HepG2 (cell line): ENCODE results near the gene IDNK. TPM values are rescaled to one million over a fixed set of nuclear protein-coding genes. Genes with fewer than 3 reads are reported as not detected.

Source experiments
- ATAC-seq: fragments of 200-7000 bp; cut with Tn5 transposase; 3 replicates; pipeline ENCODE4 v1.9.1; 2020; ENCODE audit warnings: mild to moderate bottlenecking, moderate library complexity
- BruUV-seq: library from RNA; stranded (reverse); fragments of 400-500 nt; replicated peaks from 2 replicates; lab custom pipeline; 2021; lab: Mats Ljungman, UMichigan
- CTCF ChIA-PET: fragments of 300-600 bp; formaldehyde crosslinking; extraction: SDS; loops from one replicate; lab custom pipeline; 2021; ENCODE audit warnings: low total read pairs, inconsistent platforms, low intra/inter-chr PET ratio; lab: Yijun Ruan, JAX
- POLR2A ChIA-PET: fragments of 350-600 bp; sonication (Branson Sonifier 250); formaldehyde crosslinking; loops from one replicate; lab custom pipeline; 2020; ENCODE audit warnings: antibody characterized with exemption, inconsistent platforms; lab: Yijun Ruan, JAX
- DNase-seq: peaks from one replicate; pipeline ENCODE4 v3.0.0-alpha.2; 2015; ENCODE audit warnings: low spot score
- FAIRE-seq: peaks from 3 replicates; lab custom pipeline; 2011; peaks lifted over from hg19 to GRCh38; lab: Jason Lieb, UNC
- H2AFZ ChIP-seq: one replicate; pipeline ENCODE4 v1.6.1; 2011; ENCODE audit warnings: low read length, inconsistent platforms
- H3K27ac ChIP-seq: fragments of 300-600 bp; 3 replicates; pipeline ENCODE4 v1.8.0; 2011; ENCODE audit warnings: mixed run types, mild to moderate bottlenecking, mixed read lengths, low read length, inconsistent platforms; ENCODE audit not compliant: insufficient read depth; ENCODE audit errors: extremely low read length
- H3K27me3 ChIP-seq, 2 experiments: fragments of 200-600 bp in 1 of 2; 2 replicates in 1 of 2; 3 replicates in 1 of 2; pipeline versions ENCODE4 v1.6.0 to v1.8.0; 2011; ENCODE audit warnings: low read length in 2 of 2, mild to moderate bottlenecking in 2 of 2, moderate library complexity in 2 of 2, inconsistent platforms in 1 of 2; ENCODE audit not compliant: insufficient read depth in 2 of 2, control insufficient read depth in 1 of 2
- H3K36me3 ChIP-seq, 2 experiments: fragments of 200-600 bp in 1 of 2; replicated peaks in 1 of 2; 2 replicates in 1 of 2; 3 replicates in 1 of 2; pipeline versions ENCODE4 v1.5.1 to v1.8.0; 2011; ENCODE audit warnings: low read length in 2 of 2, inconsistent platforms in 1 of 2; ENCODE audit not compliant: insufficient read depth in 2 of 2, control insufficient read depth in 1 of 2
- H3K4me1 ChIP-seq: 2 replicates; pipeline ENCODE4 v1.5.1; 2012; ENCODE audit warnings: low read length, inconsistent platforms; ENCODE audit not compliant: insufficient read depth
- H3K4me2 ChIP-seq: 2 replicates; pipeline ENCODE4 v1.6.0; 2011; ENCODE audit warnings: low read depth, low read length, inconsistent platforms
- H3K4me3 ChIP-seq, 3 experiments: fragments of 200-600 bp in 1 of 3; sonication (generic), shearing (Covaris generic) in 1 of 3; replicated peaks in 1 of 3; 2 replicates each; pipeline ENCODE4 v1.5.1; 2011 to 2016; ENCODE audit warnings: low read length in 3 of 3, inconsistent platforms in 2 of 3, low read depth in 2 of 3, mild to moderate bottlenecking in 2 of 3, control low read depth in 1 of 3, mixed read lengths in 1 of 3; ENCODE audit not compliant: insufficient read depth in 1 of 3
- H3K79me2 ChIP-seq: one replicate; pipeline ENCODE4 v1.6.1; 2011; ENCODE audit warnings: low read length, inconsistent platforms; ENCODE audit not compliant: insufficient read depth
- H3K9ac ChIP-seq: 2 replicates; pipeline ENCODE4 v1.6.0; 2011; ENCODE audit warnings: mild to moderate bottlenecking, low read depth, low read length, inconsistent platforms; ENCODE audit not compliant: insufficient read depth
- H3K9me3 ChIP-seq: 2 replicates; pipeline ENCODE4 v1.5.1; 2012; ENCODE audit warnings: mild to moderate bottlenecking, low read length
- H4K20me1 ChIP-seq: 2 replicates; pipeline ENCODE4 v1.6.0; 2011; ENCODE audit warnings: inconsistent platforms, mild to moderate bottlenecking, low read length, moderate library complexity; ENCODE audit not compliant: insufficient read depth
- ARID5B ChIP-seq: IDR thresholded peaks from 2 replicates; pipeline ENCODE4 v1.4.0; 2020; ENCODE audit warnings: mild to moderate bottlenecking, missing genetic modification reagents
- CCAR2 ChIP-seq: fragments of 200-400 bp; formaldehyde crosslinking; optimal IDR thresholded peaks from 2 replicates; pipeline ENCODE3; 2018; ENCODE audit warnings: low read depth, mild to moderate bottlenecking, low read length, moderate library complexity
- HNRNPUL1 ChIP-seq: fragments of 200-400 bp; formaldehyde crosslinking; IDR thresholded peaks from 2 replicates; pipeline ENCODE4 v1.6.1; 2017; ENCODE audit warnings: low read depth, mild to moderate bottlenecking, low read length, moderate library complexity
- HOXA9 ChIP-seq: sonication (generic); formaldehyde crosslinking; IDR thresholded peaks from 2 replicates; pipeline ENCODE4 v1.8.1; 2022; ENCODE audit warnings: missing genetic modification reagents, mild to moderate bottlenecking, moderate library complexity, borderline replicate concordance
- KDM1A ChIP-seq: IDR thresholded peaks from 2 replicates; pipeline ENCODE4 v1.6.1; 2016; ENCODE audit warnings: missing compliant biosample characterization
- KLF6 ChIP-seq: IDR thresholded peaks from 2 replicates; pipeline ENCODE4 v1.8.0; 2016; ENCODE audit warnings: missing biosample characterization, missing genetic modification reagents
- KLF9 ChIP-seq: IDR thresholded peaks from 2 replicates; pipeline ENCODE4 v1.6.1; 2016; ENCODE audit warnings: low read depth
- MEF2D ChIP-seq: sonication (generic); formaldehyde crosslinking; IDR thresholded peaks from 2 replicates; pipeline ENCODE4 v1.5.1; 2020; ENCODE audit warnings: mild to moderate bottlenecking, missing genetic modification reagents
- MYC ChIP-seq: sonication (generic); formaldehyde crosslinking; IDR thresholded peaks from 2 replicates; pipeline ENCODE4 v1.9.0; 2021; ENCODE audit warnings: missing genetic modification reagents, borderline replicate concordance
- NCOA1 ChIP-seq: sonication (generic); formaldehyde crosslinking; IDR thresholded peaks from 2 replicates; pipeline ENCODE4 v1.9.0; 2021; ENCODE audit warnings: missing genetic modification reagents
- NFIC ChIP-seq: IDR thresholded peaks from 2 replicates; pipeline ENCODE4 v1.6.1; 2012; ENCODE audit warnings: mild to moderate bottlenecking, low read length, inconsistent platforms
- RELA ChIP-seq: sonication (generic); formaldehyde crosslinking; IDR thresholded peaks from 2 replicates; pipeline ENCODE4 v1.4.0; 2020; ENCODE audit warnings: missing genetic modification reagents
- SMARCC2 ChIP-seq: fragments of 450-650 bp; IDR thresholded peaks from 2 replicates; pipeline ENCODE4 v1.6.1; 2017; ENCODE audit warnings: antibody characterized with exemption, mild to moderate bottlenecking
- STAT6 ChIP-seq: sonication (generic); formaldehyde crosslinking; IDR thresholded peaks from 2 replicates; pipeline ENCODE4 v1.4.0; 2020; ENCODE audit warnings: missing genetic modification reagents, mild to moderate bottlenecking, borderline replicate concordance
- TCF7 ChIP-seq: sonication (generic); IDR thresholded peaks from 2 replicates; pipeline ENCODE4 v1.6.1; 2016; ENCODE audit warnings: antibody characterized with exemption, low read depth
- ZBTB21 ChIP-seq: sonication (generic); formaldehyde crosslinking; IDR thresholded peaks from 2 replicates; pipeline ENCODE4 v1.4.0; 2020; ENCODE audit warnings: missing genetic modification reagents
- ZEB1 ChIP-seq: IDR thresholded peaks from 2 replicates; pipeline ENCODE4 v1.6.1; 2012; ENCODE audit warnings: mild to moderate bottlenecking, low read depth, inconsistent platforms; ENCODE audit not compliant: insufficient replicate concordance
- ZMAT3 ChIP-seq: sonication (generic); formaldehyde crosslinking; conservative IDR thresholded peaks from 2 replicates; pipeline ENCODE4 v1.7.0; 2021; ENCODE audit warnings: missing genetic modification reagents
- ZNF20 ChIP-seq: sonication (generic); formaldehyde crosslinking; IDR thresholded peaks from 2 replicates; pipeline ENCODE4 v1.4.0; 2020; ENCODE audit warnings: mild to moderate bottlenecking, moderate library complexity, missing genetic modification reagents
- ZNF263 ChIP-seq: sonication (generic); formaldehyde crosslinking; IDR thresholded peaks from 2 replicates; pipeline ENCODE4 v1.4.0; 2020; ENCODE audit warnings: missing genetic modification reagents
- WGBS: methylation state at CpG from one replicate; pipeline ENCODE4 v1.1.6; 2017; ENCODE audit warnings: low lambda C conversion rate; 5-methylcytosine and 5-hydroxymethylcytosine counted together
- in situ Hi-C: cut with HindIII; loops from 2 replicates; pipeline ENCODE4 v1.10.0; 2017; ENCODE audit warnings: low pct_unique_long_range_greater_than_20kb; ENCODE audit not compliant: extremely low pct_ligation_motif_present
- intact Hi-C: fragments of 100-400 bp; cut with micrococcal nuclease; formaldehyde crosslinking; loops from one replicate; pipeline ENCODE4 v1.10.0; 2022; ENCODE audit not compliant: unreplicated experiment
- polyA plus RNA-seq, 8 experiments: library from polyadenylated mRNA; depleted of rRNA in 3 of 8; stranded (reverse) in 7 of 8; unstranded in 1 of 8; fragments of >200 nt; fragmentation: Illumina TruSeq in 4 of 8; extraction: Trizol in 4 of 8; gene quantifications; 2 replicates each; pipeline versions ENCODE4 v1.2.1 to v1.2.3, GENCODE V29; 2011 to 2016; ENCODE audit warnings: low read depth in 4 of 8, missing spikeins in 1 of 8, mixed read lengths in 1 of 8; ENCODE audit not compliant: insufficient read depth in 1 of 8
- total RNA-seq, 5 experiments: library from RNA; depleted of rRNA; stranded (reverse); fragments of >200 nt; fragmentation: Illumina TruSeq; extraction: Trizol; gene quantifications; 2 replicates each; pipeline ENCODE4 v1.2.3, GENCODE V29; 2016; ENCODE audit warnings: low read depth in 1 of 5

IDNK gene
- total and polyA plus RNA-seq, 2 of the 13 experiments (the other 11 are each of a cell fraction or from before 2014, with no cell fraction given) = 3.1 to 4.8 TPM

GRCh38 chr9:83655433-83655832 is 32.5 kb downstream of the IDNK start:
- ATAC-seq = no peak; the same call in 2 of the 3 replicates

More at GRCh38 chr9:83655433-83655832, 32.5 kb downstream of the IDNK start:
- no peak for FAIRE-seq
- no peak overlapping the region for H3K4me2 ChIP-seq
- no peaks in the 10 kb centered on the region for H3K9me3 ChIP-seq
- H3K9ac ChIP-seq = no peak overlapping the region
- intact Hi-C loops (no loop called here), in situ Hi-C loops (no loop called here)
- 93% methylated on average over 1 of the region's 1 CpG for WGBS
- POLR2A ChIA-PET = no interaction called here
- H3K27ac ChIP-seq = no peak overlapping the region
- no peaks in the 10 kb centered on the region for H4K20me1 ChIP-seq
- no peaks in the 10 kb centered on the region for H3K27me3 ChIP-seq
- DNase-seq = no peak
- H2AFZ ChIP-seq = no peak overlapping the region
- TF ChIP-seq ARID5B (CRISPR knock-in tag) = no peak
- TF ChIP-seq HNRNPUL1 = no peak
- TF ChIP-seq CCAR2 = no peak
- no peak for TF ChIP-seq KLF6 (CRISPR knock-in tag)
- no peak for TF ChIP-seq ZEB1
- TF ChIP-seq ZNF20 (CRISPR knock-in tag) = no peak
- no peak for TF ChIP-seq KLF9 (CRISPR knock-in tag)
- no peak for TF ChIP-seq SMARCC2
- TF ChIP-seq STAT6 (CRISPR knock-in tag) = no peak
- TF ChIP-seq ZNF263 (CRISPR knock-in tag) = no peak
- no peak for TF ChIP-seq MYC (CRISPR knock-in tag)
- no peak for TF ChIP-seq ZMAT3 (CRISPR knock-in tag)
- no peak for TF ChIP-seq NCOA1 (CRISPR knock-in tag)
- TF ChIP-seq KDM1A (CRISPR knock-in tag) = no peak
- no peak for TF ChIP-seq NFIC
- no peak for TF ChIP-seq MEF2D
- TF ChIP-seq RELA (CRISPR knock-in tag) = no peak
- no peak for TF ChIP-seq ZBTB21 (CRISPR knock-in tag)
- no peak for TF ChIP-seq TCF7
- no peak for TF ChIP-seq HOXA9 (CRISPR knock-in tag)
- TF ChIP-seq, all 625 proteins: peak for 0
- no TSS peak for BruUV-seq
- peaks cover 11 to 57% of the 10 kb centered on the region in 2 experiments for H3K36me3 ChIP-seq
- H3K79me2 ChIP-seq = no peaks in the 10 kb centered on the region
- CTCF ChIA-PET = no interaction called here
- H3K4me3 ChIP-seq = no peak overlapping the region
- H3K4me1 ChIP-seq = no peaks in the 10 kb centered on the region
